MCF 10A (cell line): ENCODE results near the gene KCNG1. TPM values are rescaled to one million over a fixed set of nuclear protein-coding genes. Genes with fewer than 3 reads are reported as not detected.

Source experiments
- BruUV-seq: library from RNA; stranded (reverse); fragments of 400-500 nt; replicated peaks from 2 replicates; lab custom pipeline; 2021; lab: Mats Ljungman, UMichigan
- CTCF ChIA-PET: fragments of 300-600 bp; sonication (Branson Sonifier 250); formaldehyde crosslinking; extraction: SDS; loops from one replicate; lab custom pipeline; 2021; ENCODE audit warnings: antibody characterized with exemption, inconsistent platforms; lab: Yijun Ruan, JAX
- POLR2A ChIA-PET: fragments of 300-600, 350-650 bp; sonication (Branson Sonifier 250); formaldehyde crosslinking; extraction: SDS; loops from one replicate; lab custom pipeline; 2020; ENCODE audit warnings: antibody characterized with exemption, inconsistent platforms; lab: Yijun Ruan, JAX
- DNase-seq: peaks from one replicate; pipeline ENCODE4 v3.0.0-alpha.2; 2018; ENCODE audit not compliant: unreplicated experiment
- H3K27ac Mint-ChIP-seq: one replicate; pipeline ENCODE4 v1.8.0; 2022; ENCODE audit warnings: mild to moderate bottlenecking, low read depth, mixed read lengths; ENCODE audit not compliant: unreplicated experiment
- H3K27me3 Mint-ChIP-seq: one replicate; pipeline ENCODE4 v1.8.0; 2022; ENCODE audit warnings: mixed read lengths; ENCODE audit not compliant: insufficient read depth, unreplicated experiment
- H3K36me3 Mint-ChIP-seq: one replicate; pipeline ENCODE4 v1.8.0; 2022; ENCODE audit warnings: mild to moderate bottlenecking, moderate library complexity, mixed read lengths; ENCODE audit not compliant: insufficient read depth, unreplicated experiment
- H3K4me1 Mint-ChIP-seq: one replicate; pipeline ENCODE4 v1.8.0; 2022; ENCODE audit warnings: mixed read lengths; ENCODE audit not compliant: insufficient read depth, unreplicated experiment
- H3K4me3 Mint-ChIP-seq: one replicate; pipeline ENCODE4 v1.8.0; 2022; ENCODE audit warnings: mild to moderate bottlenecking, moderate library complexity, mixed read lengths; ENCODE audit not compliant: unreplicated experiment
- H3K9me3 Mint-ChIP-seq: one replicate; pipeline ENCODE4 v1.8.0; 2022; ENCODE audit warnings: mixed read lengths; ENCODE audit not compliant: unreplicated experiment
- intact Hi-C: fragments of 100-400 bp; cut with micrococcal nuclease; formaldehyde crosslinking; loops from 2 replicates; pipeline ENCODE4 v1.14.1; 2022
- total RNA-seq: library from RNA; stranded (reverse); gene quantifications from 2 replicates; pipeline ENCODE4 v1.2.3, GENCODE V29; 2022
- TF ChIP-seq, protein P1 (sequence below): fragments of 200-600 bp; IDR thresholded peaks from one replicate; pipeline ENCODE4 v1.8.0; 2022; ENCODE audit warnings: antibody characterized with exemption, mild to moderate bottlenecking; ENCODE audit not compliant: unreplicated experiment

Gene KCNG1
- total RNA-seq, 1 experiment from 2014 or later, result 24.8 TPM

DNA sequence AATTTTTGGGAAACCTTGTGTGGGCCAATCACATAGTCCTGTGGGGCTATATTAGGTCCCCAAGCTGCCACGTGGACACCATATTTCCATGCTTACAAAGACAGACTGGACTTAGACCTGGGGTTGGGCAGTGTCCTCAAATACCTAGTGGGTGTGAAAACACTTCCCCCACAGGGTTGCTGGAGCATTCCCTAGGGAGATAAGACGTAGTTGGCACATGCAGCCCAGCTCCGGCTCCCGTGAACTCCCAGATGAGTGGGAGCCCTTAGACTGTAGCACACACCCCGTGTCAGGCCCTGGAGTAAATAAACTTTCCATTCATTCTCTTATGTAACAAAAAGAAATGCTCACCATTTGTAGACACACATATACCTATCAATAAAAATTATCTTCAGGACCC is 14.2 kb downstream of the KCNG1 start:
- Mint-ChIP-seq H3K9me3 (no peaks in the 10 kb centered on the region), H3K27me3 (no peaks in the 10 kb centered on the region), H3K4me3 (no peak overlapping the region), H3K4me1 (no peaks in the 10 kb centered on the region), H3K27ac (no peak overlapping the region), H3K36me3 (peaks cover 10% of the 10 kb centered on the region)
- intact Hi-C loops, result no loop called here
- CTCF ChIA-PET, result interaction anchor here (0.8 to 1.9 kb wide), 4 partner anchors 16 to 309 kb away, joined by 3 to 7 read pairs (median 4); no protein-coding TSS in a partner anchor
- DNase-seq, result no peak
- POLR2A ChIA-PET, result no interaction called here
- BruUV-seq, result no TSS peak
- TF ChIP-seq, protein P1, sequence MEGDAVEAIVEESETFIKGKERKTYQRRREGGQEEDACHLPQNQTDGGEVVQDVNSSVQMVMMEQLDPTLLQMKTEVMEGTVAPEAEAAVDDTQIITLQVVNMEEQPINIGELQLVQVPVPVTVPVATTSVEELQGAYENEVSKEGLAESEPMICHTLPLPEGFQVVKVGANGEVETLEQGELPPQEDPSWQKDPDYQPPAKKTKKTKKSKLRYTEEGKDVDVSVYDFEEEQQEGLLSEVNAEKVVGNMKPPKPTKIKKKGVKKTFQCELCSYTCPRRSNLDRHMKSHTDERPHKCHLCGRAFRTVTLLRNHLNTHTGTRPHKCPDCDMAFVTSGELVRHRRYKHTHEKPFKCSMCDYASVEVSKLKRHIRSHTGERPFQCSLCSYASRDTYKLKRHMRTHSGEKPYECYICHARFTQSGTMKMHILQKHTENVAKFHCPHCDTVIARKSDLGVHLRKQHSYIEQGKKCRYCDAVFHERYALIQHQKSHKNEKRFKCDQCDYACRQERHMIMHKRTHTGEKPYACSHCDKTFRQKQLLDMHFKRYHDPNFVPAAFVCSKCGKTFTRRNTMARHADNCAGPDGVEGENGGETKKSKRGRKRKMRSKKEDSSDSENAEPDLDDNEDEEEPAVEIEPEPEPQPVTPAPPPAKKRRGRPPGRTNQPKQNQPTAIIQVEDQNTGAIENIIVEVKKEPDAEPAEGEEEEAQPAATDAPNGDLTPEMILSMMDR, result no peak

DNA sequence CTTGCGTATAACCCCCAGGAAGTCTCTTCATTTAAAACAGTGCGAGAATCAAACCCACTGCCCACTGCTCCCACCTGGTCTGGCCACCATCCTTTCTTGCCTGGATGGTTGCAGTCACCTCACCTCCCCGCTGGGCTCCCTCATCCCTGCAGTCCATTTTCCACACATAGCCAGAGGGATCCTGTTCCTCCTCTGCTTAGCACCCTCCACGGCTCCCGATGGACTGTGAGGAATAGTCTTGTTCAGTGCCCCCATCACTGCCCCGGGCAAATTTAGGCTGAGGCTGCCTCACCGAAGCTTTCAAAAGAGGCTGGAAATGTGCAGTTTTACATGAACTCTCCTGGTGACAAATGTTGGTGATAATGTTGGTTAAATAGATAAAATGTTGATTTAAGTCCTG is 17.7 kb downstream of the KCNG1 start:
- no peak overlapping the region for H3K4me3 Mint-ChIP-seq
- TF ChIP-seq, protein P1, result no peak
- intact Hi-C loops, result no loop called here
- no peak for DNase-seq
- no peaks in the 10 kb centered on the region for H3K9me3 Mint-ChIP-seq
- ChIA-PET CTCF (interaction anchor here (1.1 to 3.7 kb wide), 3 partner anchors 10 to 321 kb away, joined by 8 to 20 read pairs (median 9); no protein-coding TSS in a partner anchor), POLR2A (no interaction called here)
- peaks cover 10% of the 10 kb centered on the region for H3K36me3 Mint-ChIP-seq
- no TSS peak for BruUV-seq
- H3K27me3 Mint-ChIP-seq, result no peaks in the 10 kb centered on the region
- no peak overlapping the region for H3K27ac Mint-ChIP-seq
- H3K4me1 Mint-ChIP-seq, result peaks cover 6% of the 10 kb centered on the region

DNA sequence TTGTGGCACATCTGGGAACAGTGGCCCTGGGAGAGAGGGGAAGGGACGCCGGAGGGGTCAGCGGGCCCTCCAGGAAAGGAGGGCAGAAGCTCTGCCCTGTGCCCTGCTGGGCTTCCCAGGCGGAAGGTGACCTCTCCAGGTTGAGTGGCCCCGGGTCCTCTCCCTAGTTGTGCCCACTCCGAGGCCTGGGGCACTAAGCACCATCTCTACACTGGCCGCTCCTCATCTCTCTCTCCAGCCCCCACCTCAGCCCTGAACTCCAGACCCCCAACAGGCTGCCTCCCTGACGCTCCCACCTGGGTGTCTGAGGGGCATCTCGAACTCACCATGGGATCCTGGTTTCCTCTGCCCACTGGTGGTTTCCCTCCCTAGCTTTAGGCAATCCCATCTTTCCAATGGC is 18.1 kb downstream of the KCNG1 start:
- ChIA-PET POLR2A (no interaction called here), CTCF (interaction anchor here (0.6 to 3.7 kb wide), 4 partner anchors 11 to 351 kb away, joined by 3 to 20 read pairs (median 6); no protein-coding TSS in a partner anchor)
- no TSS peak for BruUV-seq
- no peak overlapping the region for H3K4me3 Mint-ChIP-seq
- peaks cover 6% of the 10 kb centered on the region for H3K4me1 Mint-ChIP-seq
- intact Hi-C loops, result no loop called here
- H3K36me3 Mint-ChIP-seq, result peaks cover 7% of the 10 kb centered on the region
- no peak for DNase-seq
- no peak overlapping the region for H3K27ac Mint-ChIP-seq
- TF ChIP-seq, protein P1, result no peak
- no peaks in the 10 kb centered on the region for H3K27me3 Mint-ChIP-seq
- no peaks in the 10 kb centered on the region for H3K9me3 Mint-ChIP-seq

DNA sequence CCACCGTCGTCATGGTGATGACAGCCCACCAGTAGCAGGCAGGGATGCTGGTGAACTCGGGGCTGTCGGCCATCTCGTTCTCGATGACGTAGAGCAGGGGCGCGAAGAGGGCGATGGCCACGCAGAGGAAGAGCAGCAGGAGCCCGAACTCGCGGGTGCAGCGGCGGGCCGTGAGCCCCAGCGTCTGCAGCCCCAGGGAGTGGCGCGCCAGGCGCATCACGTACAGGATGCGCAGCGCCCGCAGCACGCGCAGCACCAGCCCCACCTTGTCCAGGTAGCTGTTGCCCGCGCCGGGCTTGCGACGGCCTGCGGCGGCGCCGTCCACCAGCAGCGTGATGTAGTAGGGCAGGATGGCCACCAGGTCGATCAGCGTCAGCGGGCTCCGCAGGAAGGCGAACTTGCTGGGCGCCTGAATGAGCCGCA is 18.6 kb downstream of the KCNG1 start:
- Mint-ChIP-seq H3K36me3 (peaks cover 5% of the 10 kb centered on the region), H3K27me3 (no peaks in the 10 kb centered on the region), H3K27ac (no peak overlapping the region), H3K4me1 (peaks cover 6% of the 10 kb centered on the region), H3K9me3 (no peaks in the 10 kb centered on the region), H3K4me3 (no peak overlapping the region)
- TF ChIP-seq, protein P1, result no peak
- no TSS peak for BruUV-seq
- POLR2A ChIA-PET, result no interaction called here
- CTCF ChIA-PET, result interaction anchor here (0.6 to 3.7 kb wide), 4 partner anchors 11 to 352 kb away, joined by 3 to 20 read pairs (median 6); no protein-coding TSS in a partner anchor
- DNase-seq, result no peak
- intact Hi-C loops, result no loop called here
